ENCODE data around the gene FARS2. TPM values are rescaled to one million over a fixed set of nuclear protein-coding genes. Genes with fewer than 3 reads are reported as not detected.

The FARS2 gene
- polyA plus RNA-seq, 1 donor (not counting 4 experiments of a cell fraction or from before 2014, with no cell fraction given), result 21.3 TPM

- Histone ChIP-seq H3K4me1 (ENCODE audit: control insufficient read depth, extremely low read depth, insufficient read depth, low read length) (peaks cover 4% of the 10 kb centered on the region), H3K79me2 (ENCODE audit: control insufficient read depth, insufficient read depth, low read length) (peaks cover 4% of the 10 kb centered on the region), H3K27ac (ENCODE audit: control insufficient read depth, insufficient read depth, low read length) (no peak overlapping the region), H3K9ac (ENCODE audit: control insufficient read depth, extremely low read depth, insufficient read depth, low read length) (no peak overlapping the region), H3K9me1 (ENCODE audit: control insufficient read depth, extremely low read depth, insufficient read depth, low read length) (no peaks in the 10 kb centered on the region), H3K27me3 (ENCODE audit: control insufficient read depth, extremely low read depth, insufficient read depth, low read length) (no peaks in the 10 kb centered on the region), H2AFZ (ENCODE audit: control insufficient read depth, low read length) (no peak overlapping the region), H3K4me3 (ENCODE audit: control insufficient read depth in 2 of 3, extremely low read depth in 1 of 3, insufficient read depth in 2 of 3, low read depth in 1 of 3, low read length in 3 of 3) (no peak overlapping the region), H3K9me3 (ENCODE audit: control insufficient read depth, low read depth, low read length) (no peaks in the 10 kb centered on the region), H4K20me1 (ENCODE audit: control insufficient read depth, extremely low read depth, insufficient read depth, low read length) (peaks cover 6% of the 10 kb centered on the region), H3K4me2 (ENCODE audit: control insufficient read depth, extremely low read depth, insufficient read depth, low read depth, low read length) (no peak overlapping the region), H3K36me3 (ENCODE audit: control insufficient read depth in 2 of 2, extremely low read depth in 1 of 2, insufficient read depth in 2 of 2, low read length in 2 of 2) (peaks cover 0 to 2% of the 10 kb centered on the region in 2 experiments)
- DNase-seq (ENCODE audit: low read depth, low spot score) (no peak), FAIRE-seq (no peak)
- no peak for TF ChIP-seq CTCF (optimal IDR thresholded peaks at IDR 0.05 in 1 of 3, IDR thresholded peaks at IDR 0.05 in 1 of 3, conservative IDR thresholded peaks at IDR 0.05 in 1 of 3; ENCODE audit: extremely low read depth in 1 of 3, insufficient read depth in 2 of 3, low read length in 3 of 3)
- dilution Hi-C loops (cut with MboI; ENCODE audit: extremely low pct_ligation_motif_present, low sequenced_read_pairs), result no loop called here
Measured at GRCh38 chr6:5292154-5292553, 30.8 kb downstream of the FARS2 start.

- Histone ChIP-seq H3K27ac (ENCODE audit: control insufficient read depth, insufficient read depth, low read length) (no peak overlapping the region), H3K4me1 (ENCODE audit: control insufficient read depth, extremely low read depth, insufficient read depth, low read length) (no peaks in the 10 kb centered on the region), H2AFZ (ENCODE audit: control insufficient read depth, low read length) (no peak overlapping the region), H3K79me2 (ENCODE audit: control insufficient read depth, insufficient read depth, low read length) (no peaks in the 10 kb centered on the region), H3K9me1 (ENCODE audit: control insufficient read depth, extremely low read depth, insufficient read depth, low read length) (no peaks in the 10 kb centered on the region), H4K20me1 (ENCODE audit: control insufficient read depth, extremely low read depth, insufficient read depth, low read length) (no peaks in the 10 kb centered on the region), H3K4me3 (ENCODE audit: control insufficient read depth in 2 of 3, extremely low read depth in 1 of 3, insufficient read depth in 2 of 3, low read depth in 1 of 3, low read length in 3 of 3) (no peak overlapping the region), H3K9ac (ENCODE audit: control insufficient read depth, extremely low read depth, insufficient read depth, low read length) (no peak overlapping the region), H3K27me3 (ENCODE audit: control insufficient read depth, extremely low read depth, insufficient read depth, low read length) (no peaks in the 10 kb centered on the region), H3K9me3 (ENCODE audit: control insufficient read depth, low read depth, low read length) (no peaks in the 10 kb centered on the region), H3K4me2 (ENCODE audit: control insufficient read depth, extremely low read depth, insufficient read depth, low read depth, low read length) (no peak overlapping the region), H3K36me3 (ENCODE audit: control insufficient read depth in 2 of 2, extremely low read depth in 1 of 2, insufficient read depth in 2 of 2, low read length in 2 of 2) (peaks cover 0 to 2% of the 10 kb centered on the region in 2 experiments)
- FAIRE-seq (no peak), DNase-seq (ENCODE audit: low read depth, low spot score) (no peak)
- TF ChIP-seq CTCF (optimal IDR thresholded peaks at IDR 0.05 in 1 of 3, IDR thresholded peaks at IDR 0.05 in 1 of 3, conservative IDR thresholded peaks at IDR 0.05 in 1 of 3; ENCODE audit: extremely low read depth in 1 of 3, insufficient read depth in 2 of 3, low read length in 3 of 3), result no peak
- TF ChIP-seq EZH2 (IDR thresholded peaks at IDR 0.05; ENCODE audit: low read length), result no peak
- dilution Hi-C loops (cut with MboI; ENCODE audit: extremely low pct_ligation_motif_present, low sequenced_read_pairs), result no loop called here
Measured at GRCh38 chr6:5293692-5294091, 32.4 kb downstream of the FARS2 start.
